Ectodermal cell (in vitro differentiated cells): Measurements from ENCODE around the gene LRG1. TPM values are rescaled to one million over a fixed set of nuclear protein-coding genes. Genes with fewer than 3 reads are reported as not detected.

Experiments
- H3K27ac ChIP-seq: 2 replicates; pipeline ENCODE4 v1.7.0; 2013; ENCODE audit warnings: mild to moderate bottlenecking, low read depth, low read length; ENCODE audit not compliant: insufficient read depth, poor library complexity, severe bottlenecking
- H3K27me3 ChIP-seq: 2 replicates; pipeline ENCODE4 v1.7.0; 2013; ENCODE audit warnings: mild to moderate bottlenecking, low read length; ENCODE audit not compliant: insufficient read depth, control insufficient read depth, poor library complexity, severe bottlenecking
- H3K36me3 ChIP-seq: one replicate; pipeline ENCODE4 v1.7.0; 2013; ENCODE audit warnings: low read length; ENCODE audit not compliant: control insufficient read depth, insufficient read depth
- H3K4me1 ChIP-seq: one replicate; pipeline ENCODE4 v1.7.0; 2013; ENCODE audit warnings: low read length; ENCODE audit not compliant: control insufficient read depth, insufficient read depth
- H3K4me3 ChIP-seq: 2 replicates; pipeline ENCODE4 v1.7.0; 2013; ENCODE audit warnings: low read depth, low read length, control low read depth; ENCODE audit not compliant: insufficient read depth
- H3K9me3 ChIP-seq: 2 replicates; pipeline ENCODE4 v1.7.0; 2013; ENCODE audit warnings: mild to moderate bottlenecking, low read length, moderate library complexity; ENCODE audit not compliant: control insufficient read depth
- WGBS, 2 experiments: methylation state at CpG; one replicate each; pipeline ENCODE4 v1.1.7; 2013; ENCODE audit warnings: missing lambda C conversion rate in 2 of 2; 5-methylcytosine and 5-hydroxymethylcytosine counted together
- polyA plus RNA-seq, 4 experiments: library from polyadenylated mRNA; stranded (reverse); fragments of 50-300 nt; gene quantifications; one replicate each; pipeline ENCODE4 v1.2.3, GENCODE V29; 2013

Gene LRG1, protein sequence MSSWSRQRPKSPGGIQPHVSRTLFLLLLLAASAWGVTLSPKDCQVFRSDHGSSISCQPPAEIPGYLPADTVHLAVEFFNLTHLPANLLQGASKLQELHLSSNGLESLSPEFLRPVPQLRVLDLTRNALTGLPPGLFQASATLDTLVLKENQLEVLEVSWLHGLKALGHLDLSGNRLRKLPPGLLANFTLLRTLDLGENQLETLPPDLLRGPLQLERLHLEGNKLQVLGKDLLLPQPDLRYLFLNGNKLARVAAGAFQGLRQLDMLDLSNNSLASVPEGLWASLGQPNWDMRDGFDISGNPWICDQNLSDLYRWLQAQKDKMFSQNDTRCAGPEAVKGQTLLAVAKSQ
- 0.13 TPM for polyA plus RNA-seq (2013, experiment 1 of 4)
- 0.05 TPM for polyA plus RNA-seq (2013, experiment 2 of 4)
- 0.16 TPM for polyA plus RNA-seq (2013, experiment 3 of 4)
- polyA plus RNA-seq (2013, experiment 4 of 4): not detected

- peaks cover under 1% of the 10 kb centered on the region for H3K27me3 ChIP-seq
- no peaks in the 10 kb centered on the region for H3K36me3 ChIP-seq
- no peak within 1 kb of the TSS for H3K27ac ChIP-seq
- no peaks in the 10 kb centered on the region for H3K4me1 ChIP-seq
- no peak within 1 kb of the TSS for H3K4me3 ChIP-seq
- H3K9me3 ChIP-seq: no peaks in the 10 kb centered on the region
- WGBS, 2 experiments: 85 to 87% methylated on average over 14 of the region's 14 CpGs
Observed at GRCh38 chr19:4539693-4540581, at the start of gene LRG1. TSS of gene LRG1 (minus strand) at chr19:4540036. CDS start at chr19:4540013, 23 bp downstream.

DNA sequence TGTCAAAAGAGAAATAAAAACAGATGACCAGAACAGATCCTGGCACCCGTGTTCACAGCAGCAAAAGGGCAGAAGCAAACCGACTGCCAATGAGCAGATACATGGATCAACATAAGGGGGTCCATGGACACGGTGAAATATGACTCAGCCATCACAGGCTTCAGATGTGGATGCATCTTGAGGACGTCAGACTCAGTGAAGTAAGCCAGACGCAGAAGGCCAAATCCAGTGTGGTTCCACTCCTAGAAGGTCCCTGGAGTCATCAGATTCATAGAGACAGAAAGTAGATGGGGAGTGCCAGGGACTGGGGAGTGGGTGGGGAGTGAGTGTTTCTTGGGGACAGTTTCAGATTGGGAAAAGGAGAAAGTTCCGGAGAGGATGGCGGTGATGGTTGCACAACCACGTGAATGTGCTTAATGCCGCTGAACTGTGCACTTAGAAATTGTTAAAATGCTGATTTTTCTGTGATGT is 48.5 kb upstream of the LRG1 start:
- no peaks in the 10 kb centered on the region for H3K36me3 ChIP-seq
- H3K4me1 ChIP-seq: no peaks in the 10 kb centered on the region
- no peak overlapping the region for H3K4me3 ChIP-seq
- H3K9me3 ChIP-seq: no peaks in the 10 kb centered on the region
- H3K27ac ChIP-seq: no peak overlapping the region
- H3K27me3 ChIP-seq: peaks cover 1% of the 10 kb centered on the region
- WGBS, 2 experiments: 83 to 84% methylated on average over 9 of the region's 9 CpGs

DNA sequence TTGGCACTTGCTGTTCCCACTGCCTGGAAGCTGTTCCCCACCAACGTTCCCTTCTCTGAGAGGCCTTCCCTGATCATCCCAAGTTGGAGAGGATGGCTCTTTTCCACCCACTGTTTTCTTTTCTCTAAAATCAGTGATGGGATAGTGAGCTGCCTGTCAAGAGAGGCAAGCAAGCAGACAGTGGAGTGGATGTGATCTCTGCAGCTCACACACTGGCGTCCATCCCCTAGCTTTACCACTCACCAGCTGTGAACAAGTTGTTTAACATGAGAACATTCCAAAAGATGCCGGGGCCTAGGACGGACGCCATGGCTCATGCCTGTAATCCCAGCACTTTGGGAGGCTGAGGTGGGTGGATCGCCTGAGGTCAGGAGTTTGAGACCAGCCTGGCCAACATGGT is 47.7 kb upstream of the LRG1 start:
- H3K27ac ChIP-seq: no peak overlapping the region
- no peaks in the 10 kb centered on the region for H3K36me3 ChIP-seq
- no peaks in the 10 kb centered on the region for H3K9me3 ChIP-seq
- no peak overlapping the region for H3K4me3 ChIP-seq
- whole genome bisulfite sequencing, 2 experiments: 90 to 91% methylated on average over 6 of the region's 6 CpGs
- no peaks in the 10 kb centered on the region for H3K4me1 ChIP-seq
- peaks cover 5% of the 10 kb centered on the region for H3K27me3 ChIP-seq

GRCh38 chr19:4586691-4587090 is 46.9 kb upstream of the LRG1 start:
- no peak overlapping the region for H3K4me3 ChIP-seq
- peaks cover 13% of the 10 kb centered on the region for H3K27me3 ChIP-seq
- peaks cover 8% of the 10 kb centered on the region for H3K4me1 ChIP-seq
- WGBS, 2 experiments: 83 to 84% methylated on average over 6 of the region's 6 CpGs
- H3K9me3 ChIP-seq: no peaks in the 10 kb centered on the region
- no peak overlapping the region for H3K27ac ChIP-seq
- no peaks in the 10 kb centered on the region for H3K36me3 ChIP-seq

DNA sequence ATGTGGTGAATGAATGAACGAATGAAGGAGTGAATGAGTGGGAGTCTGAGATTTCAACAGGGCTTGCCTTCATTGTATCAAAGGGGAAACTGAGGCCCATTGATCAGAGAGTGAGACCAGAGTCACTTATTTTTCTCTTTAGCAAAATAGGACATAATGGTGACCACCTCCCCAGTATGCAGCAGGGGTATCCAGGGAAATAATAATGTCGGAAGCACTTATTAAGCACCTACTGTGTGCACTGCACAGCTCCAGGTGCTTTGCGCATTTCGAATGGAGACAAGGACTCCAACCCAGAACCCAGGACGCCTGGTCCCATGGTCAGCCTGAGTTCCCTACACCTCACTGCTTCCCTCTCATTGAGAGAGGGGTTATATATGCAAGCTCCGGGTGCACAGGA is 46.4 kb upstream of the LRG1 start:
- H3K36me3 ChIP-seq: no peaks in the 10 kb centered on the region
- H3K27me3 ChIP-seq: peaks cover 13% of the 10 kb centered on the region
- H3K4me3 ChIP-seq: no peak overlapping the region
- H3K4me1 ChIP-seq: peaks cover 8% of the 10 kb centered on the region
- no peaks in the 10 kb centered on the region for H3K9me3 ChIP-seq
- no peak overlapping the region for H3K27ac ChIP-seq
- WGBS, 2 experiments: 89% methylated on average over 6 of the region's 6 CpGs

DNA sequence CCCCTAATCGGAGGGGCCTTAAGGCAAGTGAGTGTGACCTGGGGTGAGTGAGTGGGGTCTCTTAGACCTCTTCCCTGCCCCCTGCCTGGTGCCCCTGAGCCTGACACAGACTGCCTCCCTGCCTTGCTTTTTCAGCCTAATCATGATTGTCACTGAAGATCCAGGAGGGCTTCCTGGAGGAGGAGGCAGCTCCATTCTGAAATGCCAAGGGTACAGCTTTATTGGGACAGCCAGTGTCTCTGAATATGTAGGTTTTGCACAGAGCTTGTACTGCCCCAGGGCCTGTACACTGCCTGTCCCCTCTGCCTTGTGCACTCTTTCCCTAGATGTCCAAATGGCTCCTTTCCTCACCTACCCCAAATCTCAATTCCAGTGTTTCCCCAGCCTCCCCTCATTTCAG is 45.7 kb upstream of the LRG1 start:
- H3K27me3 ChIP-seq: peaks cover 17% of the 10 kb centered on the region
- no peaks in the 10 kb centered on the region for H3K9me3 ChIP-seq
- no peak overlapping the region for H3K27ac ChIP-seq
- 91 to 94% methylated on average over 1 of the region's 1 CpG for WGBS, 2 experiments
- H3K36me3 ChIP-seq: no peaks in the 10 kb centered on the region
- H3K4me3 ChIP-seq: no peak overlapping the region
- peaks cover 8% of the 10 kb centered on the region for H3K4me1 ChIP-seq

- H3K9me3 ChIP-seq: no peaks in the 10 kb centered on the region
- no peaks in the 10 kb centered on the region for H3K36me3 ChIP-seq
- H3K4me1 ChIP-seq: peaks cover 12% of the 10 kb centered on the region
- no peak overlapping the region for H3K27ac ChIP-seq
- peak overlapping the region; percentile 49 for H3K4me3 ChIP-seq
- H3K27me3 ChIP-seq: peaks cover 24% of the 10 kb centered on the region
- WGBS, 2 experiments: 9% methylated on average over 45 of the region's 45 CpGs
Observed at GRCh38 chr19:4584670-4585460, 45.0 kb upstream of the LRG1 start.

DNA sequence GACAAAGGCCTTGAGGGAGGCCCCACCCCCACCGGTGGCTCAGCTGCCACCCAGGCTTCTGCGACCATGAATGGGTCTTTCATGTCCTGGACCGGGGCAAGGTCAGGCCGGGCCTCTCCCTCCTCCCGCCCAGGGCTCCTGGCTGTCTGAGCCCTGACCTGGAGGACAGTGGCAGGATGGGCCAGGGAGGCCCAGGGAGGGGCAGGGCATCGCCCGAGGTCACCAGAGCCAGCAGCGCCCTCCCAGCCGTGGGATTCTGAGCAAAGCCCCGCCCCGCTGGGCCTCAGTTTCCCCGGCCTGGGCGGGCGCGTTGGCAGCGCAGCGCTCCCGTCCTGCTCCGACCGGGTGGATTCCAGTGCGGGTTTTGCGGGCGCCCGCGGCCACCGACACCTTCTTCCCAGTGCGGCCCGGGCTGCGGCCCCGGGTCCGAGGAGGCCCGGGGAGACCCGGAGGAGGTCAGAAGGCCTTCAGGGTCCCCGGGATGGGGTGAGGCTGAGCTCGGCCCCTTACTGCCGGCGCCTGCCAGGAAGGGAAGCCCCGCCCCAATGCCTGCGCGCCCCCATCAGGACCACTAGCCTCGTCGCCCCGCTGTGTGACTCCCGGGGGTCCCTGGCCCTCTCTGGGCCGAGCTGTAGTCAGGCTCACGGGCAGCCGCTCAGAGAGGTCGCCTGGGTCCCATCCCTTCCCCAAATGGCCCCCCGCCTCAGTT is 44.3 kb upstream of the LRG1 start:
- Histone ChIP-seq H3K4me1 (peaks cover 13% of the 10 kb centered on the region), H3K36me3 (no peaks in the 10 kb centered on the region), H3K4me3 (peak overlapping the region; percentile 49), H3K9me3 (no peaks in the 10 kb centered on the region), H3K27ac (no peak overlapping the region), H3K27me3 (peaks cover 24% of the 10 kb centered on the region)
- WGBS, 2 experiments: 3 to 4% methylated on average over 49 of the region's 49 CpGs

GRCh38 chr19:4582980-4583842 is 43.4 kb upstream of the LRG1 start:
- 70 to 74% methylated on average over 16 of the region's 16 CpGs for WGBS, 2 experiments
- Histone ChIP-seq H3K4me1 (peaks cover 13% of the 10 kb centered on the region), H3K36me3 (no peaks in the 10 kb centered on the region), H3K4me3 (no peak overlapping the region), H3K27ac (no peak overlapping the region), H3K27me3 (peaks cover 24% of the 10 kb centered on the region), H3K9me3 (no peaks in the 10 kb centered on the region)
